ENCODE data around the gene E2F4.

DNA sequence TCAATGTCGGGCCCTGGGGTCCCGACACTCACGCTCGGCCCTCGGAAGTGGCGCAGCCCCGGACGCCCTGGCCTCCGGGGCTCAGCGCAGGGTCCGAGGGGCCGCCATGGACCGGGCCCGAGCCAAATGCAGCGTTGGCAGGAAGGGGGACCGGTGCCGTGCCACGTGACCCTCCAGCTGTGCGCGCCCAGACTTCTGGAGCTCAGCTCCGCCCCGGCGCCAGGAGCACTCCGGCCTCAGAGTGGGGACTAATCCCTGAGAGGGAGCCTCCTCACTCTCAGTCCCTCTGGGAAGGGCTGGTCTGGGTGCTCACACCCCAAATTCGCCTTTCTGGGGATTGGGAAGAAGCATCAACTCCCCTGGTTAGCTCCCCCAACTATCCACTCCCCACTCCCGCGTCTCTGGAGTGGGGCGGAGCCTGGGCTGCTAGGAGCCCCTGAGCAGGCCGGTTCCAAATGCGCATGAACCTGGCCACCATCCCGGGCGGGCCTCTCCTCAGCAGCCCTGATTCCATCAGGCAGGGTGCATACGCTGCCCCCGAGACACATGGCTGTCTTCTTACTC lies 41.0 kb upstream of the E2F4 start, which contains the start of gene B3GNT9:
- TF ChIP-seq, protein P1, sequence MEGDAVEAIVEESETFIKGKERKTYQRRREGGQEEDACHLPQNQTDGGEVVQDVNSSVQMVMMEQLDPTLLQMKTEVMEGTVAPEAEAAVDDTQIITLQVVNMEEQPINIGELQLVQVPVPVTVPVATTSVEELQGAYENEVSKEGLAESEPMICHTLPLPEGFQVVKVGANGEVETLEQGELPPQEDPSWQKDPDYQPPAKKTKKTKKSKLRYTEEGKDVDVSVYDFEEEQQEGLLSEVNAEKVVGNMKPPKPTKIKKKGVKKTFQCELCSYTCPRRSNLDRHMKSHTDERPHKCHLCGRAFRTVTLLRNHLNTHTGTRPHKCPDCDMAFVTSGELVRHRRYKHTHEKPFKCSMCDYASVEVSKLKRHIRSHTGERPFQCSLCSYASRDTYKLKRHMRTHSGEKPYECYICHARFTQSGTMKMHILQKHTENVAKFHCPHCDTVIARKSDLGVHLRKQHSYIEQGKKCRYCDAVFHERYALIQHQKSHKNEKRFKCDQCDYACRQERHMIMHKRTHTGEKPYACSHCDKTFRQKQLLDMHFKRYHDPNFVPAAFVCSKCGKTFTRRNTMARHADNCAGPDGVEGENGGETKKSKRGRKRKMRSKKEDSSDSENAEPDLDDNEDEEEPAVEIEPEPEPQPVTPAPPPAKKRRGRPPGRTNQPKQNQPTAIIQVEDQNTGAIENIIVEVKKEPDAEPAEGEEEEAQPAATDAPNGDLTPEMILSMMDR (conservative IDR thresholded peaks at IDR 0.05; ENCODE audit: low read depth, low read length), result no peak
- TF ChIP-seq EZH2 (IDR thresholded peaks at IDR 0.05; ENCODE audit: low read length, unreplicated experiment), result no peak
- TF ChIP-seq EZH2phosphoT487 (IDR thresholded peaks at IDR 0.05; ENCODE audit: borderline replicate concordance, low read length), result no peak
